Measurements from ENCODE around the gene C10orf53. TPM values are rescaled to one million over a fixed set of nuclear protein-coding genes. Genes with fewer than 3 reads are reported as not detected.

C10orf53 gene
- total and polyA plus RNA-seq, 10 of the 15 experiments (the other 5 are each of a cell fraction or from before 2014, with no cell fraction given) = not detected

DNA sequence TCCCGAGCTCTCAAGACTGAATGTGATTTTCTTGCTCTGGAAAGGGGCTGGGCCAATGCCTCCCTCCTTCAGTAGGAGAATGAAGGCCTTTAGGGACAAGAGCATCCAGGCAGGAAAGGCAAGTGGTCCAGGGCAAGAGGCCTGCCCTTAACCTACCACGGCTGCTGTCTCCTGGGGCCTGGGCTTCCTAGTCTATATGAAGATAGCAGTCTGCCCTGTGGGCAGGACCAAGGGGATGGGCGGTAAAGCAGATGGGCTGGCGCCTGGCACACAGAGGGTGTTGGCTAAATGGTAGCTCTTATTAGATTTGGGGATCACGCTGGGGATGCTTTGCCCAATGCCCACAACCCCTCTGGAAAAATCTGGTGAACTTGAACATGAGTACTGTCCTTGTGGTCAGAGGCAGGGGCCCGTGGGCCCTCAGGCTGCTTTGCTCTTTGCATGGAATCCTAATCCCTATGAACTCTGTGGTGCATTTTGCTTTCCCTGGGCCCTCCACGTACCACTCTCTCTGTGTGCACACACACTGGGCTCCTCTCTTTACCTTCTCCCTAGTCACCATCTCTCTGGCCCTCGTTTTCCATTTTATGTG is 45.3 kb upstream of the C10orf53 start (continued):
- TF ChIP-seq, protein P1, sequence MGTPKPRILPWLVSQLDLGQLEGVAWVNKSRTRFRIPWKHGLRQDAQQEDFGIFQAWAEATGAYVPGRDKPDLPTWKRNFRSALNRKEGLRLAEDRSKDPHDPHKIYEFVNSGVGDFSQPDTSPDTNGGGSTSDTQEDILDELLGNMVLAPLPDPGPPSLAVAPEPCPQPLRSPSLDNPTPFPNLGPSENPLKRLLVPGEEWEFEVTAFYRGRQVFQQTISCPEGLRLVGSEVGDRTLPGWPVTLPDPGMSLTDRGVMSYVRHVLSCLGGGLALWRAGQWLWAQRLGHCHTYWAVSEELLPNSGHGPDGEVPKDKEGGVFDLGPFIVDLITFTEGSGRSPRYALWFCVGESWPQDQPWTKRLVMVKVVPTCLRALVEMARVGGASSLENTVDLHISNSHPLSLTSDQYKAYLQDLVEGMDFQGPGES (IDR thresholded peaks at IDR 0.05) = no peak
- TF ChIP-seq SUZ12 (IDR thresholded peaks at IDR 0.05; ENCODE audit: unreplicated experiment) = no peak
- TF ChIP-seq, protein P2, sequence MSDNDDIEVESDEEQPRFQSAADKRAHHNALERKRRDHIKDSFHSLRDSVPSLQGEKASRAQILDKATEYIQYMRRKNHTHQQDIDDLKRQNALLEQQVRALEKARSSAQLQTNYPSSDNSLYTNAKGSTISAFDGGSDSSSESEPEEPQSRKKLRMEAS (IDR thresholded peaks at IDR 0.05; ENCODE audit: low read depth, low read length) = no peak

DNA sequence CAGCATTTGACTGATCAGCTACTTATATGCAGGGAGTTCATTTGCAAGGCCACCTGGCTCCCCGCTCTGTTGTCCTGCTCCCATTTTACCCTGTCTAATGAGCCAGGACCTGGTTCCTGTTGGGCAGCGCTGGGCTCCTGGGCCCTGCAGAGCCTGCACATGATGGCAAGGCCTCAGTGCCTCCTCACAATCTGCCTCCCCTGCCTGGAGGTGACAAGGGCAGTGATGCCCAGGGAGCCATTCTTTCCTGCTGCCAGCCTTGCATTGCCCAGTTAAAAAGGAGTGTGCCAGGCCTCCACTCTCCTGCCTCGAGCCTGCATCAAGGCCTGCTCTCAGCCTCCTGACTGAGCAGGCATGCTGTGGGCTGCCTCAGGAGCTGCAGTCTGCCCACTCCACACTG is 37.1 kb upstream of the C10orf53 start:
- H3K36me3 ChIP-seq (ENCODE audit: control insufficient read depth in 2 of 2, insufficient read depth in 2 of 2, low read length in 1 of 2) = no peaks in the 10 kb centered on the region
- ChIA-PET POLR2A (no interaction called here), SMC1A (ENCODE audit: uncharacterized antibody, unreplicated experiment) (no interaction called here), RAD21 (ENCODE audit: unreplicated experiment) (no interaction called here), CTCF (no interaction called here)
- H4K20me1 ChIP-seq (ENCODE audit: control insufficient read depth, insufficient read depth) = no peaks in the 10 kb centered on the region
- ATAC-seq = no peak
- no TSS peak for BruUV-seq (replicated peaks)
- H3K4me1 ChIP-seq (ENCODE audit: control insufficient read depth, insufficient read depth, low read length) = no peaks in the 10 kb centered on the region
- in situ Hi-C loops (cut with MboI) (no loop called here), intact Hi-C loops (cut with micrococcal nuclease; ENCODE audit: unreplicated experiment) (no loop called here)
- H2AFZ ChIP-seq (ENCODE audit: control insufficient read depth, low read depth, low read length) = no peak overlapping the region
- H3K4me3 ChIP-seq = no peak overlapping the region
- WGBS (ENCODE audit: insufficient coverage, insufficient replicate concordance, low lambda C conversion rate, missing lambda C conversion rate) = 45% methylated on average over 3 of the region's 3 CpGs
- no peak for DNase-seq (ENCODE audit: low read depth, low spot score)
- H3K9me3 ChIP-seq (replicated peaks; ENCODE audit: control insufficient read depth, insufficient read depth, low read length) = no peaks in the 10 kb centered on the region
- FAIRE-seq = no peak
- no peak overlapping the region for H3K9ac ChIP-seq (ENCODE audit: control insufficient read depth, insufficient read depth, low read length)
- H3K27ac ChIP-seq (ENCODE audit: control insufficient read depth, insufficient read depth) = no peak overlapping the region
- no peaks in the 10 kb centered on the region for H3K79me2 ChIP-seq (ENCODE audit: control insufficient read depth, insufficient read depth, low read length)
- no peak overlapping the region for H3K4me2 ChIP-seq (ENCODE audit: control insufficient read depth, insufficient read depth)
- H3K27me3 ChIP-seq (replicated peaks in 1 of 2; ENCODE audit: control insufficient read depth in 2 of 2, insufficient read depth in 2 of 2, low read length in 1 of 2) = no peaks in the 10 kb centered on the region; a peak in 1 of 4 replicates
- TF ChIP-seq ZBED1 (IDR thresholded peaks at IDR 0.05; ENCODE audit: borderline replicate concordance) (no peak), SIX5 (IDR thresholded peaks at IDR 0.05; ENCODE audit: low read depth, low read length, severe bottlenecking) (no peak), SRF (IDR thresholded peaks at IDR 0.05; ENCODE audit: low read depth in 2 of 2, low read length in 2 of 2) (no peak), NFIC (IDR thresholded peaks at IDR 0.05; ENCODE audit: low read depth, low read length) (no peak), BACH1 (IDR thresholded peaks at IDR 0.05; ENCODE audit: borderline replicate concordance) (no peak), STAT3 (IDR thresholded peaks at IDR 0.05; ENCODE audit: low read depth, low read length) (no peak), SMAD1 (IDR thresholded peaks at IDR 0.05; ENCODE audit: low read depth, partially characterized antibody) (no peak), BHLHE40 (IDR thresholded peaks at IDR 0.05; ENCODE audit: borderline replicate concordance in 1 of 2, low read depth in 2 of 2, low read length in 1 of 2) (no peak), CEBPB (IDR thresholded peaks at IDR 0.05; ENCODE audit: borderline replicate concordance in 1 of 2, low read depth in 2 of 2, low read length in 2 of 2) (no peak), ZNF207 (IDR thresholded peaks at IDR 0.05; ENCODE audit: borderline replicate concordance) (no peak), DPF2 (IDR thresholded peaks at IDR 0.05) (no peak), PML (IDR thresholded peaks at IDR 0.05; ENCODE audit: low read length) (no peak), KAT2A (conservative IDR thresholded peaks at IDR 0.05; ENCODE audit: control insufficient read depth, low read depth, low read length) (no peak), IRF4 (IDR thresholded peaks at IDR 0.05; ENCODE audit: low read depth, low read length) (no peak)
- TF ChIP-seq, protein P3, sequence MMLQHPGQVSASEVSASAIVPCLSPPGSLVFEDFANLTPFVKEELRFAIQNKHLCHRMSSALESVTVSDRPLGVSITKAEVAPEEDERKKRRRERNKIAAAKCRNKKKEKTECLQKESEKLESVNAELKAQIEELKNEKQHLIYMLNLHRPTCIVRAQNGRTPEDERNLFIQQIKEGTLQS (IDR thresholded peaks at IDR 0.05; ENCODE audit: borderline replicate concordance, extremely low read depth, low read depth, low read length) = no peak
- TF ChIP-seq, protein P4, sequence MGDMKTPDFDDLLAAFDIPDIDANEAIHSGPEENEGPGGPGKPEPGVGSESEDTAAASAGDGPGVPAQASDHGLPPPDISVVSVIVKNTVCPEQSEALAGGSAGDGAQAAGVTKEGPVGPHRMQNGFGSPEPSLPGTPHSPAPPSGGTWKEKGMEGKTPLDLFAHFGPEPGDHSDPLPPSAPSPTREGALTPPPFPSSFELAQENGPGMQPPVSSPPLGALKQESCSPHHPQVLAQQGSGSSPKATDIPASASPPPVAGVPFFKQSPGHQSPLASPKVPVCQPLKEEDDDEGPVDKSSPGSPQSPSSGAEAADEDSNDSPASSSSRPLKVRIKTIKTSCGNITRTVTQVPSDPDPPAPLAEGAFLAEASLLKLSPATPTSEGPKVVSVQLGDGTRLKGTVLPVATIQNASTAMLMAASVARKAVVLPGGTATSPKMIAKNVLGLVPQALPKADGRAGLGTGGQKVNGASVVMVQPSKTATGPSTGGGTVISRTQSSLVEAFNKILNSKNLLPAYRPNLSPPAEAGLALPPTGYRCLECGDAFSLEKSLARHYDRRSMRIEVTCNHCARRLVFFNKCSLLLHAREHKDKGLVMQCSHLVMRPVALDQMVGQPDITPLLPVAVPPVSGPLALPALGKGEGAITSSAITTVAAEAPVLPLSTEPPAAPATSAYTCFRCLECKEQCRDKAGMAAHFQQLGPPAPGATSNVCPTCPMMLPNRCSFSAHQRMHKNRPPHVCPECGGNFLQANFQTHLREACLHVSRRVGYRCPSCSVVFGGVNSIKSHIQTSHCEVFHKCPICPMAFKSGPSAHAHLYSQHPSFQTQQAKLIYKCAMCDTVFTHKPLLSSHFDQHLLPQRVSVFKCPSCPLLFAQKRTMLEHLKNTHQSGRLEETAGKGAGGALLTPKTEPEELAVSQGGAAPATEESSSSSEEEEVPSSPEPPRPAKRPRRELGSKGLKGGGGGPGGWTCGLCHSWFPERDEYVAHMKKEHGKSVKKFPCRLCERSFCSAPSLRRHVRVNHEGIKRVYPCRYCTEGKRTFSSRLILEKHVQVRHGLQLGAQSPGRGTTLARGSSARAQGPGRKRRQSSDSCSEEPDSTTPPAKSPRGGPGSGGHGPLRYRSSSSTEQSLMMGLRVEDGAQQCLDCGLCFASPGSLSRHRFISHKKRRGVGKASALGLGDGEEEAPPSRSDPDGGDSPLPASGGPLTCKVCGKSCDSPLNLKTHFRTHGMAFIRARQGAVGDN (IDR thresholded peaks at IDR 0.05) = no peak

Measured in GM12878 (cell line).